Measurements from ENCODE around the gene WNT9B. TPM values are rescaled to one million over a fixed set of nuclear protein-coding genes. Genes with fewer than 3 reads are reported as not detected.

The WNT9B gene
- total and polyA plus RNA-seq, 2 of the 13 experiments (the other 11 are each of a cell fraction or from before 2014, with no cell fraction given), result not detected

GRCh38 chr17:46881015-46881414 lies 29.6 kb downstream of the WNT9B start (continued):
- TF ChIP-seq PAXIP1 (CRISPR knock-in tag; conservative IDR thresholded peaks at IDR 0.05) (no peak), ATM (IDR thresholded peaks at IDR 0.05; ENCODE audit: borderline replicate concordance) (no peak), REPIN1 (CRISPR knock-in tag; IDR thresholded peaks at IDR 0.05; ENCODE audit: borderline replicate concordance, low read depth) (no peak), ZBTB46 (CRISPR knock-in tag; IDR thresholded peaks at IDR 0.05; ENCODE audit: borderline replicate concordance) (no peak), CHD2 (IDR thresholded peaks at IDR 0.05; ENCODE audit: low read depth, low read length) (no peak), NFYB (CRISPR knock-in tag; IDR thresholded peaks at IDR 0.05) (no peak)

- no peak for FAIRE-seq
- Histone ChIP-seq H3K9me3 (ENCODE audit: low read length) (no peaks in the 10 kb centered on the region), H3K79me2 (ENCODE audit: insufficient read depth, low read length) (no peaks in the 10 kb centered on the region), H3K4me1 (ENCODE audit: insufficient read depth, low read length) (no peaks in the 10 kb centered on the region), H2AFZ (ENCODE audit: low read length) (no peak overlapping the region), H3K4me3 (replicated peaks in 1 of 3; ENCODE audit: insufficient read depth in 1 of 3, low read depth in 2 of 3, low read length in 3 of 3) (no peak overlapping the region), H3K9ac (ENCODE audit: insufficient read depth, low read depth, low read length) (no peak overlapping the region), H3K36me3 (replicated peaks in 1 of 2; ENCODE audit: control insufficient read depth in 1 of 2, insufficient read depth in 2 of 2, low read length in 2 of 2) (no peaks in the 10 kb centered on the region), H3K4me2 (ENCODE audit: low read depth, low read length) (no peak overlapping the region), H3K27me3 (ENCODE audit: control insufficient read depth in 1 of 2, insufficient read depth in 2 of 2, low read length in 2 of 2) (peaks cover 5 to 51% of the 10 kb centered on the region in 2 experiments), H3K27ac (ENCODE audit: extremely low read length, insufficient read depth, low read length) (no peak overlapping the region), H4K20me1 (ENCODE audit: insufficient read depth, low read length) (no peaks in the 10 kb centered on the region)
- no peak for DNase-seq (ENCODE audit: low spot score)
- intact Hi-C loops (cut with micrococcal nuclease; ENCODE audit: unreplicated experiment) (no loop called here), in situ Hi-C loops (cut with HindIII; ENCODE audit: extremely low pct_ligation_motif_present, low pct_unique_long_range_greater_than_20kb) (no loop called here)
- TF ChIP-seq NCOA5 (CRISPR knock-in tag; IDR thresholded peaks at IDR 0.05) (no peak), ZNF160 (CRISPR knock-in tag; IDR thresholded peaks at IDR 0.05) (no peak)
- ATAC-seq, result peak; percentile 69
- WGBS (ENCODE audit: low lambda C conversion rate), result 46% methylated on average over 8 of the region's 8 CpGs
- POLR2A ChIA-PET, result no interaction called here
- CTCF ChIA-PET (ENCODE audit: low intra/inter-chr PET ratio, low total read pairs), result no interaction called here
- BruUV-seq (replicated peaks), result no TSS peak
Observed at GRCh38 chr17:46882666-46883065, 31.3 kb downstream of the WNT9B start.
